CMK (cell line): ENCODE data around the gene ZFYVE19.

Experiments
- DNase-seq: peaks from one replicate; pipeline ENCODE4 v3.0.0-alpha.2; 2010; ENCODE audit warnings: low read depth

ZFYVE19 gene

GRCh38 chr15:40807028-40807887 is at the start of gene ZFYVE19, which contains the start of gene DNAJC17:
ZFYVE19 (plus strand) TSS chr15:40807089; CDS start chr15:40807590, 501 bp downstream.
DNAJC17 (minus strand) TSS chr15:40807473; CDS start chr15:40807446, 27 bp downstream.
- DNase-seq, result peak; percentile 89

GRCh38 chr15:40759961-40760360 is 46.9 kb upstream of the ZFYVE19 start:
- DNase-seq, result no peak

- DNase-seq, result no peak
Measured at GRCh38 chr15:40762919-40763800, 43.7 kb upstream of the ZFYVE19 start.

GRCh38 chr15:40763801-40764628 is 42.9 kb upstream of the ZFYVE19 start, which contains the start of gene GCHFR:
GCHFR (plus strand) TSS chr15:40764068; CDS start chr15:40764181, 113 bp downstream.
- DNase-seq, result no peak

GRCh38 chr15:40764629-40765103 is 42.2 kb upstream of the ZFYVE19 start:
- DNase-seq, result no peak

GRCh38 chr15:40766194-40766815 is 40.6 kb upstream of the ZFYVE19 start:
- DNase-seq, result no peak

GRCh38 chr15:40766906-40767837 is 39.7 kb upstream of the ZFYVE19 start:
- no peak for DNase-seq

- no peak for DNase-seq
Measured at GRCh38 chr15:40767838-40768500, 38.9 kb upstream of the ZFYVE19 start.

GRCh38 chr15:40768521-40769273 is 38.2 kb upstream of the ZFYVE19 start:
- no peak for DNase-seq

- DNase-seq, result no peak
Measured at GRCh38 chr15:40769274-40770146, 37.4 kb upstream of the ZFYVE19 start, which contains the start of gene C15orf62. C15orf62 (plus strand) TSS chr15:40769980; CDS start chr15:40770496, 516 bp downstream.

- no peak for DNase-seq
Measured at GRCh38 chr15:40770147-40770721, 36.7 kb upstream of the ZFYVE19 start.

- no peak for DNase-seq
Measured at GRCh38 chr15:40771242-40771641, 35.6 kb upstream of the ZFYVE19 start.

GRCh38 chr15:40772014-40772413 is 34.9 kb upstream of the ZFYVE19 start:
- no peak for DNase-seq

- DNase-seq, result no peak
Measured at GRCh38 chr15:40773496-40773895, 33.4 kb upstream of the ZFYVE19 start.

GRCh38 chr15:40773902-40774301 is 33.0 kb upstream of the ZFYVE19 start:
- DNase-seq, result no peak

- no peak for DNase-seq
Measured at GRCh38 chr15:40775007-40775406, 31.9 kb upstream of the ZFYVE19 start.
